Measurements from ENCODE around the gene NEU4. TPM values are rescaled to one million over a fixed set of nuclear protein-coding genes. Genes with fewer than 3 reads are reported as not detected.

Gene NEU4
- total RNA-seq, 1 experiment from 2014 or later, result not detected

DNA sequence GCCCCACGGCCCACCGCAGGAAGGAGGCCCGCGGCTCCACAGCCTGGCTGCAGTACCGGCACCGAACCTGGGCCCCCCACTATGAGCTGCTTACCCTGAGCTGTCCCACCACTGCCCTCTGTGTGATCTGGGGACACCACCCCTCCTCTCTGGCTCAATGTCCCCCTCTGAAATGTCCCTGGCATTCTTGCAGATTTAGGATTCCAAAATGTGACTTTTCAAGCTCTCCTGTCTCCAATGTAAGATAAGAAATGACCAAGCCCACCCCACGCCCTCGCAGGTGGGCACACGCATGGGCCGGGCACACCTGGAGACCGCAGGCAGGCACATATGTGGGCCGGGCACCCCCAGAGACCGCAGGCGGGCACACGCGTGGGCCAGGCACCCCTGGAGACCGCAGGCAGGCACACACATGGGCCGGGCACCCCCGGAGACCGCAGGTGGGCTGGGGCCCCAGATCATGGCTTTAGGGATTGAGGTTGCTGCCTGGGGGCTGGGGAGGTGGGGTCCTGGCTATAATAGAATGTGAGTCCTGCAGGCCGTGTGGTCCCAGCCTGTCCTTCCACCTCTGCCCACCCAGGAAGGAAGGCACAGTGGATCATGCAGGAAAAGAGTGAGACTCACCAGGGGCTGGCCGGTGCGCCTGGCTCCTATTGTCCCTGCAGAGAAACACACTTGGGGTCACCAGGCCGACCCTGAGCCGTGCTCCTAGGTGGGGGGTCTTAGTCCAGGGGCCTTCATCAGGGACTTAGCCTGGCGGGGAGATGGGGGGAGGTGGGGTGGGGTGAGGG is 42.5 kb downstream of the NEU4 start:
- no peak for DNase-seq (ENCODE audit: low spot score)

DNA sequence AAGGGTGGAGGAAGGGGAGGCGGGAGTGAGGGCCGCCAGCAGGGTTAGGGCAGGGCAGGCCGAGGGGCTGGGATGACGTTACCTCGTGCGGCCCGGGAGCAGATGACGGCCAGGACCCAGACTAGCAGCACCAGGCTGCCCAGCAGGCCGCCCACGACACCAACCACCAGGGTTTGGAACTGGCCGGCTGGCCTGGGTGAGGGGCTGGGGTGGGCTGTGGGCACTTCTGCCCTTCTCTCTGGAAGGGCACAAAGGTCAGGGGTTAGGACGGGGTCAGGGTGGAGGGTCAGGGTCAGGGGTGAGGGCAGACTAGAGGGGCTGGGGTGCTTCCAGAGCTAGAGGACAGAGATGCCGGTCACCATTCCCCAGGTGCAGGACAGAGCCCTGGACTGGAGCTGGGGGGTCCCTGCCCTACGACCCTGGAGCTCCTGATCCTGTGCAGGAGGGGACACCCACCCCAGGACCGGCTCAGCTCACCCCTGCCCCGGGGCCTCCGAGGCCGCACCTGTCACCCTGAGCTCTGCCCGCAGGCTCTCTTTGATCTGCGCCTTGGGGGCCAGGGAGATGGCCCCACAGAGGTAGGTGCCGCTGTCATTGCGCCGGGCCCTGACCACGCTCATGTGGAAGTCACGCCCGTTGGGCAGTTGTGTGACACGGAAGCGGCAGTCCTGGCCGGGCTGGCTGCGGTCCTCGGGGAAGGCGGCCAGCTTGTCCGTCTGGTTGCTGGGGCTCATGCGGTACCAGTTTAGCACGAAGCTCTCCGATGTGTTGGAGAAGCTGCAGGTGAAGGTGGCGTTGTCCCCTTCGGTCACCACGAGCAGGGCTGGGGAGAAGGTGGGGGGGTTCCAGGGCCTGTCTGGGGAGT is 43.4 kb downstream of the NEU4 start:
- DNase-seq (ENCODE audit: low spot score), result no peak

GRCh38 chr2:241852981-241853631 is 44.1 kb downstream of the NEU4 start:
- DNase-seq (ENCODE audit: low spot score), result no peak

DNA sequence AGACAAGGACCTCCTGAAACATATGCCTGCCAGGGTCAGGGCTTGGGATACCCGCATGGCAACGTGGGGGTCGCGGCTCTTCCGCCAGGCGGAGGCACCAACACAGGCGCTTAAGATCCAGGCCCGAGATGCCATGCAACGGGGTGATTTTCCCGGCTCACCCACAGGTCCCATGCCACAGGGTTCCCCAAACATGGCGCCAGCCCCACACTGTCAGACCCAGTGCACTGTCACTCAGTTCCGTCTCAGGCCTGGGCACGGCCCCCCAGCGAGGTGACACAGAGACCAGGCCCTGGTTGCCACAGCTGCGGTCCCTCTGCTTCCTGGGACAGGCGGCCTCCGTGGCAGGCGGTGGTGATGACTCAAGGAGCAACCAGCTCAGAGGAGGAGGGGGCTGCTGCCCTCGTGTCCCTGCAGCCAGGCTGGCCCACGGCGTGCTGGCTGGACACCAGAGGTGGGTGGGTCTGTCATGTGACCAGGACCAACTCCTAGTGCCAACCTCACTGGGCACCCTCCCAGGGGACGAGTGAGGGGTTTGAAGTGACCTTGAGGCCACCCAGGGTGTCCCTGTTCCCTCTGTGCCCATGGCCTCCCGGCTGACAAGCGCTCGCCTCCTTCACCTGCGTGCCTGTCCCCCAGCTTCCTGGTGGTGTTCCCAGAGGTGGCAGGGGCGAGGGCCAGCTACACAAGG is 44.8 kb downstream of the NEU4 start:
- DNase-seq (ENCODE audit: low spot score), result peak; percentile 69

- DNase-seq (ENCODE audit: low spot score), result no peak
Measured at GRCh38 chr2:241854342-241855244, 45.6 kb downstream of the NEU4 start.

- DNase-seq (ENCODE audit: low spot score), result no peak
Measured at GRCh38 chr2:241855245-241855887, 46.4 kb downstream of the NEU4 start.

DNA sequence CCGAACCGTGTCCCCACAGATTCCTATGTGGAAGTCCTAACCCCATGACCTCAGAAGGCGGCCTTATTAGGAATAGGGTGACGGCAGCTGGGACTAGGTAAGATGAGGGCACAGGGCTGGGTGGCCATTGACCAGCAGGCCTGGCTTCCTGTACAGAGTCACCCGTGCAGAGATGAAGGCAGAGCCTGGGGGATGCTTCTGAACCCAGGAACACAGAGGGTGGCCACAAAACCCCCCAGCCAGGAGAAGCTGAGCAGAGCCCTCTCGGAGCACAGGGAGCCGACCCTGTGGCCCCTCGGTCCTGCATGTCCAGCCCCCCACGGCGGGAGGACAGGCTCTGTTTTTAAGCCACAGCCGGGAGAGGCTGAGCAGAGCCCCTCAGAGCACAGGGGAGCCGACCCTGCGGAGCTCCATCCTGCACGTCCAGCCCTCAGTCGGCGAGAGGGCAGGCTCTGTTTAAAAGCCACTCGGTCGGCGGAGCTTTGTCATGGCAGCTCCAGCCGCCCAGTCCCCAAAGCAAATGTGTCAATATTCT is 47.0 kb downstream of the NEU4 start:
- no peak for DNase-seq (ENCODE audit: low spot score)

DNA sequence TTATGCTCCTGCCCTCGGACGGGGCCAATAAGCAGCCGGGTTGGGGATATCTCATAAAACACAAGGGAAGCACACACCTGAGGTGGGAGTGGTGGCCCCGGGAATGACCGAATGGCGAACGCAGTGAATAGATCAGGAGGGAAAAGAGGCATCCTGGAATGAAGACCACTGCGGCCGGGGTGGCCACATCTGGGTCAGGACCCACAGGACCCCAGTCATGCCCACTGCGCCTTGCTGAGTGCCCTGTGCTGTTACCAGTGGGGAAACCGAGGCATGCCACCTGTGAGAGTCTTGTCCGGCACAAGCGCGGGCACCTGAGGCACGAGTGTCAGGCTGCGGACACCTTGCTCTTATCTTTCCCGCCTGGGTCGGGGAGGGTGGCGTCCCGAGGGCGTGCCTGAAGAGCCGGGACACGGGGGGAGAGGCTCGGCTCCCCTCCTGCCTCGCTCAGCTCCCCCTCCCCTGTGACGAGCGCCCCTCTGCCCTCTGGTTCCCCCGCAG is 48.1 kb downstream of the NEU4 start:
- DNase-seq (ENCODE audit: low spot score), result no peak

- no peak for DNase-seq (ENCODE audit: low spot score)
Measured at GRCh38 chr2:241857572-241858121, 48.7 kb downstream of the NEU4 start.

- no peak for DNase-seq (ENCODE audit: low spot score)
Measured at GRCh38 chr2:241858206-241859016, 49.4 kb downstream of the NEU4 start, which contains the start of gene PDCD1. Gene PDCD1 (minus strand): TSS chr2:241858894. CDS start chr2:241858838, 56 bp downstream.

DNA sequence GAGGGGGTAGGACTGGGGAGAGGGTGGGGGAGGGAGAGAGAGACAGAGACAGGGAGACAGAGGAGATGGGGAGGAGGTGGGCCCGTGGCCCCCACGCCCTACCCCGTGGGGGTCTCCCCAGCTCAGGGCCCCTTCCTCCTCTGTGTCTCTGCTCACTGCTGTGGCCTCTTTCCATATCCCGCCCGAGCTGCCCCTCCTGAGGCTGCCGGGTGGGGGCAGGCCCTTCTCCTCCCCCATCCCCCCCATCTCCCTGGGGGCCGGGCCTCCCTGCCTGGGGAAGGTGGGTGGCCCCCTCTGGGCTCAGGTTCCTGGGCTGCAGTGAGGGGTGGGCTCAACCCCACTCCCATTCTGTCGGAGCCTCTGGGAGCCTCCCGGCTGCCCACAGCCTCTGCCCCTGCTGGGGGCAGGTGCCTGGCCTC is 50.0 kb downstream of the NEU4 start:
- no peak for DNase-seq (ENCODE audit: low spot score)

- DNase-seq (ENCODE audit: low spot score), result no peak
Measured at GRCh38 chr2:241859436-241860183, 50.6 kb downstream of the NEU4 start.

- no peak for DNase-seq (ENCODE audit: low spot score)
Measured at GRCh38 chr2:241860184-241861078, 51.4 kb downstream of the NEU4 start.

DNA sequence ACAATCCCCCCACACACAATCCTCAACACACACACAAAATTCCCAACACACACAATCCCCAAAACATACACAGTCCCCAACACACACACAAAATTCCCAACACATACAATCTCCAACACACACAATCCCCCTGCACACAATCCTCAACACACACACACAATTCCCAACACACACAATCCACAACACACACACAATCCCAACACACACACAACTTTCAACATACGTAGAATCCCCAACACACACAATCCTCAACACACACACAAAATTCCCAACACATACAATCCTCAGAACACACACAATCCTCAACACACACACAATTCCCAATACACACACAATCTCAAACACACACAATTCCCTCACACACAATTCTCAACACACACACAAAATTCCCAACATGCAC is 52.3 kb downstream of the NEU4 start:
- DNase-seq (ENCODE audit: low spot score), result no peak

GRCh38 chr2:241862093-241862492 is 53.1 kb downstream of the NEU4 start:
- DNase-seq (ENCODE audit: low spot score), result no peak

- no peak for DNase-seq (ENCODE audit: low spot score)
Measured at GRCh38 chr2:241862775-241863535, 54.0 kb downstream of the NEU4 start.
